ENCODE measurements around the gene MSS51.

GRCh38 chr10:73413528-73414229, 19.7 kb downstream of the MSS51 start, which contains the start of gene ANXA7:
- no peak for TF ChIP-seq CTCF (IDR thresholded peaks at IDR 0.05)
- peak in 1 of 2 donors; percentile 74 for TF ChIP-seq POLR2A (IDR thresholded peaks at IDR 0.05)

All from vagina (tissue), 2 donors.